Kasumi-1 (cell line): ENCODE data around the gene NPRL2.

Experiments used
- DNase-seq, 2 experiments: peaks; one replicate each; lab custom pipeline; 2025; lab: John Stamatoyannopoulos, UW

The NPRL2 gene

GRCh38 chr3:50327943-50328691, 22.5 kb downstream of the NPRL2 start, which contains the start of gene TUSC2:
Gene TUSC2 (minus strand): TSS chr3:50328223. CDS start chr3:50328099, 124 bp downstream.
- peak; percentile 94 for DNase-seq

GRCh38 chr3:50327129-50327528, 23.4 kb downstream of the NPRL2 start:
- DNase-seq = no peak

GRCh38 chr3:50326182-50326541, 24.4 kb downstream of the NPRL2 start:
- DNase-seq = no peak

- peak in 1 of 2 experiments; percentile 19 for DNase-seq
Observed at GRCh38 chr3:50325497-50326181, 24.9 kb downstream of the NPRL2 start.

GRCh38 chr3:50325113-50325480, 25.5 kb downstream of the NPRL2 start:
- no peak for DNase-seq

GRCh38 chr3:50324351-50325112, 26.0 kb downstream of the NPRL2 start:
- DNase-seq = peak; percentile 48 to 78

- no peak for DNase-seq
Observed at GRCh38 chr3:50323614-50324199, 26.9 kb downstream of the NPRL2 start.

GRCh38 chr3:50323092-50323600, 27.4 kb downstream of the NPRL2 start:
- no peak for DNase-seq

GRCh38 chr3:50322386-50323091, 28.0 kb downstream of the NPRL2 start, which contains the start of gene HYAL2:
Gene HYAL2 (minus strand): TSS chr3:50322745. CDS start chr3:50320489, 2,256 bp downstream.
- DNase-seq = no peak

- no peak for DNase-seq
Observed at GRCh38 chr3:50322115-50322385, 28.5 kb downstream of the NPRL2 start.

GRCh38 chr3:50321336-50322114, 29.1 kb downstream of the NPRL2 start:
- DNase-seq = peak; percentile 88 to 90

- peak; percentile 48 to 58 for DNase-seq
Observed at GRCh38 chr3:50320853-50321335, 29.7 kb downstream of the NPRL2 start.

- no peak for DNase-seq
Observed at GRCh38 chr3:50319894-50320625, 30.5 kb downstream of the NPRL2 start.

GRCh38 chr3:50319181-50319893, 31.2 kb downstream of the NPRL2 start:
- no peak for DNase-seq

GRCh38 chr3:50318615-50319014, 32.0 kb downstream of the NPRL2 start:
- DNase-seq = no peak

GRCh38 chr3:50318163-50318562, 32.4 kb downstream of the NPRL2 start:
- no peak for DNase-seq

GRCh38 chr3:50317300-50317699, 33.3 kb downstream of the NPRL2 start:
- DNase-seq = no peak

- no peak for DNase-seq
Observed at GRCh38 chr3:50316657-50317242, 33.8 kb downstream of the NPRL2 start.

GRCh38 chr3:50314816-50315215, 35.8 kb downstream of the NPRL2 start:
- DNase-seq = no peak
